IPS-15b (cell line): Measurements from ENCODE around the gene GRIN2C.

Experiments
- H3K27me3 ChIP-seq: one replicate; pipeline ENCODE4 v1.6.1; 2013; ENCODE audit warnings: low read length; ENCODE audit not compliant: control insufficient read depth, insufficient read depth
- H3K36me3 ChIP-seq: one replicate; pipeline ENCODE4 v1.6.1; 2013; ENCODE audit warnings: low read length; ENCODE audit not compliant: control insufficient read depth, insufficient read depth
- H3K4me1 ChIP-seq: one replicate; pipeline ENCODE4 v1.6.1; 2013; ENCODE audit warnings: mild to moderate bottlenecking, low read length; ENCODE audit not compliant: control insufficient read depth, insufficient read depth
- H3K4me3 ChIP-seq: one replicate; pipeline ENCODE4 v1.5.1; 2013; ENCODE audit warnings: low read depth, low read length
- H3K9ac ChIP-seq: one replicate; pipeline ENCODE4 v1.6.1; 2013; ENCODE audit warnings: low read depth, mild to moderate bottlenecking, low read length
- H3K9me3 ChIP-seq: one replicate; pipeline ENCODE4 v1.6.1; 2013; ENCODE audit warnings: mild to moderate bottlenecking, low read length; ENCODE audit not compliant: control insufficient read depth, insufficient read depth

GRIN2C gene

DNA sequence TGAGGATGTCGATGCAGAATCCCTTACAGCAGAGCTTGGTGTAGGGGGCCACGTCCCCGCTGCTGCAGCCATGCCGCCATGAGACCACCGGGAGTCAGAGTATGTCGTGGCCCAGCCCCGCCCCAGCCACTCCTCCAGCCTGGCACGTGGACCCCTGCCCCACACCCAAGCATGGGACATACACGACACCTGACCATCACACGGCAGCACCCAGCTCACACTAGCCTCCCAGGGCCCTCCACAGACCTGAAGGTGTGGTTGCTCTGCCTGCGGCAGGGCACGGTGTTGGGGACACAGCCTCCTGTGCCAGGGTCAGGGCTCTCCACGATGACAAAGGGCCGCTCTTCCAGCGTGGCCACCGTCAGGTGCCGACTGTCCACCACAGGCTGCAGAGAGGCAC is 9.4 kb downstream of the GRIN2C start:
- Histone ChIP-seq H3K9ac (no peak overlapping the region), H3K36me3 (no peaks in the 10 kb centered on the region), H3K4me1 (no peaks in the 10 kb centered on the region), H3K9me3 (no peaks in the 10 kb centered on the region), H3K4me3 (no peak overlapping the region), H3K27me3 (peaks cover 77% of the 10 kb centered on the region)

- Histone ChIP-seq H3K4me3 (no peak overlapping the region), H3K27me3 (peaks cover 71% of the 10 kb centered on the region), H3K36me3 (no peaks in the 10 kb centered on the region), H3K9me3 (no peaks in the 10 kb centered on the region), H3K9ac (no peak overlapping the region), H3K4me1 (no peaks in the 10 kb centered on the region)
These were observed 10.9 kb downstream of the GRIN2C start for GRCh38 chr17:74848656-74849399.

DNA sequence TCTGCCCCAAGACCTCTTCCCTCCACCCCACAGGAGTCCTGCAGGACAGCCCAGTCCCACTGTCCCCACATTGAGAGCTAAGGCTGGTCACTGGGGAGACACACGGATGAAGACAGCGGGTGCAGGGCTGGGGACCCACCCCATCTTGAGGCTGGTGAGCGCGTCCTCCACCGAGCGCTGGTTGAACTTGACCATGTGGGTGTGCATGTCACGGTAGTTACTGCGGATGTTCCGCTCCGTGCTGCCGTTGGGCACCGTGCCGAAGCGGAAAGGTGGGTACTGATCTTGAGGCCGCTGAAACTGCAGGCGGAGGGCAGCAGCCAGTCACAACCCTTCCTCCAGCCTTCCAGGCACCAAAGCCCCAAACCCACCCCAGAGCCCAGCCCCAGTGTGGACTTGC is 13.1 kb downstream of the GRIN2C start:
- Histone ChIP-seq H3K4me1 (no peaks in the 10 kb centered on the region), H3K4me3 (no peak overlapping the region), H3K9ac (no peak overlapping the region), H3K36me3 (no peaks in the 10 kb centered on the region), H3K27me3 (peaks cover 65% of the 10 kb centered on the region), H3K9me3 (no peaks in the 10 kb centered on the region)

- Histone ChIP-seq H3K36me3 (peaks cover 4% of the 10 kb centered on the region), H3K9me3 (no peaks in the 10 kb centered on the region), H3K9ac (no peak overlapping the region), H3K4me3 (no peak overlapping the region), H3K27me3 (peaks cover 46% of the 10 kb centered on the region), H3K4me1 (peaks cover 4% of the 10 kb centered on the region)
These were observed 16.4 kb downstream of the GRIN2C start for GRCh38 chr17:74843352-74843627.

DNA sequence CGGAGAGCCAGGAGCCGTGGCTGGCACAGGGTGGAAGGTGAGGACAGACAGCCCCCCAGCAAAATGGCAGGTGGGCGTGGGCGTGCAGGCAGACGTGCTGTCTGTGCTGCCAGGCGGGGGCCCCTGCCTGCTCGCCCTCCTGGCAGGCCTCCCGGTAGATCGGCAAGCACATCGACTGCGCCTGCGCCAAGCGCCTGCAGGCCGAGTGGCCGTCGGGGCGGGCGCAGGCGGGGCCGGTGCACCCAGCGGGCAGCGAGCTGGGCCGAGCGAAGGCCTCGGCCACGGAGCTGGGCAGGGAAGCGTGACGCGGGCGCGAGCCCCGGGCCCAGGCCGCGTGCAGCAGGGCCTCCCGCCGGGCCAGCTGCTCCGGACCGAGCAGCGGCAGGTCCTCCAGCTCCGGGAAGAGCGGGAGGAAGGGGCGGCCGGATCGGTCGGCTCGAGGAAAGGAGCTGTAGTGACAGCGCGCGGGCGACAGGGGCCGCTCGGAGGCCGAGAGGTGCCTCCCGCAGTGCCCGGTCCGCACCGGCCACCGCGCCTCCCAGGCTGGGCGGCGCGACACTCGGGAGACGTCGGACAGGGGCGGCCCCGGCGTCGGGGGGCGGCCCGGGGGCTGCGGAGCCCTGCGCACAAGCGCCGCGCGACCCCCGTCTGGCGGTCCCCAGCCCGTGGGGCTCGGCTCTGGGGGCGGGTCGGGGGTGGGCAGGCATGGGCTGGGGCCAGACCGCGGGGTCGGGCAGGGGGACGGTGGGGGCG is 16.9 kb downstream of the GRIN2C start:
- Histone ChIP-seq H3K27me3 (peaks cover 41% of the 10 kb centered on the region), H3K36me3 (peaks cover 4% of the 10 kb centered on the region), H3K4me1 (peaks cover 4% of the 10 kb centered on the region), H3K9ac (no peak overlapping the region), H3K4me3 (peak overlapping the region; percentile 50), H3K9me3 (no peaks in the 10 kb centered on the region)

DNA sequence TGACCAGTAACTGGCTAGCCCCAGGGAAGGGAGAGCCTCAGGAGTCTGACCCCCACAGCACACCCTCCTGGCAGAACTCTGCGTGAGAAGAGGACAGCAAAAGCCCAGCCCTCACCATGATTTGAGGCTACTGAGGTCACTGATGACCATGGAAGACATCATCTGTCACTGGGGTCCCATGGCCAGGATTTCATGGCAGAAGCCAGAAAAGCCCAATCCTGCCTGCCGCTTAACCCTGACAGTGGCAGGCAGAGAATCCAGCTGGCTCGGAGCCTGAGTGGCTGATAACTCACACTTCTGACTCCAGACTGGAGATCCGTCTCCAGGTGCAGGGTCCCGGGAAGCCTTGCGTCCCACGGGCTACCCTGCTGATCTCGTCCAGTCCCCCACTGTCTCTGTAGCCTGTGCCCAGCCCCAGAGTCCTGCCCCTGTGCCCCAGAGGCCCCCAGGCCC is 17.5 kb downstream of the GRIN2C start:
- peaks cover 39% of the 10 kb centered on the region for H3K27me3 ChIP-seq
- H3K9ac ChIP-seq: no peak overlapping the region
- peaks cover 6% of the 10 kb centered on the region for H3K36me3 ChIP-seq
- H3K4me1 ChIP-seq: peaks cover 4% of the 10 kb centered on the region
- H3K4me3 ChIP-seq: peak overlapping the region; percentile 50
- H3K9me3 ChIP-seq: no peaks in the 10 kb centered on the region

DNA sequence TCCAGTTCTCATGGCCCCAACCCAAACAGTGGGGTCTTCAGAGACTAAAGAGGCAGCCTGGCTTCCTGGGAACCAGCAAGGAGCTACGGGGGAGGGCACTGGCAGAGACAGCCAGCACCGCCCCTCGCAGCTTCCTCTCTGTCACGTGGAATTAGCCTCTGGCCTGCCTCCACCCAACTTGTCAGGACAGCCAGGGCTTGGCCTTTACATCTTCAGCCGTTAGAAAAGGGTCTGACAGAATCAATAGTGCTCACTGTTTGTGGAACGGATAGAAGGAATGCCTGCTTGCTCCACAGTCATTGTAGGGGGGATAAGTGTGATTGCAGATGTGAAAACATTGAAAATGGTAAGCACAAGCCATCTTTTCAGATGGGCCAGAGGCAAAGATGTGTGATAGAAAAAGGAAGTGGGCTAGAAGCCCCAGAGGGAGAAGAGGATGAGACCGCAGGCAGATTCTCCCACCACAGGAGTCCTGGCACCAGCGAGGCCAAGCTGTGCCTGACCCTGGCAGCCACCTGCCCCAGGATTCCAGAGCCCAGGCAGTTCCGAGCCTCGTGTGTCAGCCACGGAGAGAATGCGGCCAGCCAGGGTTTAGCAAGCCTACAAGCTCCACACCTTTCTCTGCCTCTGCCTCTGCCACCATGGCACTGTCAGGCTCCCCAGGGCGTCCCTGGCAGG is 18.6 kb downstream of the GRIN2C start:
- Histone ChIP-seq H3K9ac (no peak overlapping the region), H3K4me1 (peaks cover 4% of the 10 kb centered on the region), H3K27me3 (peaks cover 31% of the 10 kb centered on the region), H3K9me3 (no peaks in the 10 kb centered on the region), H3K4me3 (no peak overlapping the region), H3K36me3 (peaks cover 13% of the 10 kb centered on the region)

DNA sequence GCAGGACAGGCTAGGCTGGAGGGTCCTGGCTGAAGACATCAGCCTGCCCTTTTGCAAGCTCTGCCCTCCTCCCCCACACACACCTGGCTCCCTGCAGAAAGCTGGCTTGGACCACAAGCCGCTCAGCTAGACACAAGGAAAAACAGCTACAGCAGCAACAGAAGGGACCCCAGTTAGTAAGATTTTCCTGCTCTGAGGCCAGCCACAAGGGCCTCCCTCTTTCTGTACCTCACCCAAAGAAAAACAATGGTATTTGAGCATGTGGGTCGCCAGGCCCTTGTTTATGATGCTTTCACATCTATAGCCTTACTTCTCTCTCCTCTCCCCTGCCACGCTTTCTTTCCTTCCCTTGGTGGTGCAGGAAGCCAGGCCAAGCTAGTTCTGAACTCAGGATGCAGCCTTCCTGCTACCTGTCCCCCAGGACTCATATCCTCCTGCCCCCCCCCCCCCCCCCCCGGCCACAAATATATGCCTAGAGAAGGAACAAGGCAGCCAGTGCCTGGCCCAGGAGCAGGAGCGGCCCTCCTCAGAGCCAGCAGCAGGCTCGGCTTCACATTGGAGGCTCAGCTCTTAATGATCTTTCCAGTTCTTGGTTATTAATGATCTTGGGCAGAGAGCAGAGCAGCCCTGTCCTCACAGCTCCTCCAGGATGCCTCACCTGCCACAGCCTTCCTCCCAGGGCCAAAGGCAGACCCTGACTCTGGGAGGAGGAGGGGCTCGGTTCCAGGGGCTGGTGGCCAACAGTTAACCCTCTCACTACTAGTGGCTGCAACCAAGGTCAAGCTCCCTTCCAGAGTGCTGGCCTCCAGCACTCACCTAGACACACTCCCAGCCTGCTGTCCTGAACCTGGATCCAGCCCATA is 19.5 kb downstream of the GRIN2C start:
- H3K4me1 ChIP-seq: peaks cover 4% of the 10 kb centered on the region
- no peak overlapping the region for H3K4me3 ChIP-seq
- H3K9me3 ChIP-seq: no peaks in the 10 kb centered on the region
- peaks cover 24% of the 10 kb centered on the region for H3K27me3 ChIP-seq
- H3K36me3 ChIP-seq: peaks cover 16% of the 10 kb centered on the region
- H3K9ac ChIP-seq: no peak overlapping the region

- no peak overlapping the region for H3K4me3 ChIP-seq
- peaks cover 16% of the 10 kb centered on the region for H3K36me3 ChIP-seq
- peaks cover 9% of the 10 kb centered on the region for H3K27me3 ChIP-seq
- H3K9ac ChIP-seq: no peak overlapping the region
- peaks cover 4% of the 10 kb centered on the region for H3K4me1 ChIP-seq
- no peaks in the 10 kb centered on the region for H3K9me3 ChIP-seq
These were observed 21.4 kb downstream of the GRIN2C start for GRCh38 chr17:74838274-74838673.

GRCh38 chr17:74836691-74837467 is 22.8 kb downstream of the GRIN2C start:
- Histone ChIP-seq H3K27me3 (peaks cover 8% of the 10 kb centered on the region), H3K9ac (no peak overlapping the region), H3K4me1 (peaks cover 4% of the 10 kb centered on the region), H3K9me3 (no peaks in the 10 kb centered on the region), H3K4me3 (no peak overlapping the region), H3K36me3 (peaks cover 16% of the 10 kb centered on the region)

DNA sequence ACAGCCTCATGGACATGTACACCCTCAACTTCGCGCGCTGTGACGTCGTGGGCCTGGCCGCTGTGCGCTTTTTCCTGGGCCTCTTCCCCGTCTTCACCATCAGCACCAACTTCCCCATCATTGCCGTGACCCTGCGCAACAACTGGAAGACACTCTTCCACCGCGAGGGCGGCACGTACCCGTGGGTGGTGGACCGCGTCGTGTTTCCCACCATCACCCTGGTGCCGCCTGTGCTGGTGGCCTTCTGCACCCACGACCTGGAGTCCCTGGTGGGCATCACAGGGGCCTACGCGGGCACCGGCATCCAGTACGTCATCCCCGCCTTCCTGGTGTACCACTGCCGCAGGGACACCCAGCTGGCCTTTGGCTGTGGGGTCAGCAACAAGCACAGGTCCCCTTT is 23.5 kb downstream of the GRIN2C start:
- Histone ChIP-seq H3K9ac (no peak overlapping the region), H3K27me3 (peaks cover under 1% of the 10 kb centered on the region), H3K4me3 (no peak overlapping the region), H3K9me3 (no peaks in the 10 kb centered on the region), H3K36me3 (peaks cover 16% of the 10 kb centered on the region), H3K4me1 (peaks cover 4% of the 10 kb centered on the region)
